GM12878 (cell line): Measurements from ENCODE around the gene SURF4. TPM values are rescaled to one million over a fixed set of nuclear protein-coding genes. Genes with fewer than 3 reads are reported as not detected.

Experiments used
- ATAC-seq: fragments of 200-7000 bp; cut with Tn5 transposase; 3 replicates; pipeline ENCODE4 v1.9.1; 2020; ENCODE audit warnings: mild to moderate bottlenecking, moderate library complexity
- BruUV-seq: library from RNA; stranded (reverse); fragments of 400-500 nt; replicated peaks from 2 replicates; lab custom pipeline; 2021; lab: Mats Ljungman, UMichigan
- CTCF ChIA-PET: fragments of 300-600 bp; sonication (Branson Sonifier 250); formaldehyde crosslinking; extraction: SDS; loops from one replicate; lab custom pipeline; 2021; ENCODE audit warnings: inconsistent platforms; lab: Yijun Ruan, JAX
- POLR2A ChIA-PET: fragments of 350-600 bp; formaldehyde crosslinking; extraction: SDS; loops from one replicate; lab custom pipeline; 2021; ENCODE audit warnings: inconsistent platforms; lab: Charles Lee
- RAD21 ChIA-PET: fragments of 300-600 bp; sonication (Branson Sonifier 250); formaldehyde crosslinking; loops from one replicate; lab custom pipeline; 2023; ENCODE audit warnings: antibody characterized with exemption; ENCODE audit not compliant: unreplicated experiment; lab: Charles Lee
- SMC1A ChIA-PET: fragments of 300-600 bp; sonication (Branson Sonifier 250); formaldehyde crosslinking; loops from one replicate; lab custom pipeline; 2023; ENCODE audit not compliant: unreplicated experiment, uncharacterized antibody; lab: Charles Lee
- DNase-seq: peaks from one replicate; pipeline ENCODE4 v3.0.0-alpha.2; 2011; ENCODE audit warnings: low read depth, low spot score
- FAIRE-seq: peaks from 3 replicates; lab custom pipeline; 2011; peaks lifted over from hg19 to GRCh38; lab: Jason Lieb, UNC
- H2AFZ ChIP-seq: 2 replicates; pipeline ENCODE4 v1.6.0; 2011; ENCODE audit warnings: low read depth, low read length, control low read depth; ENCODE audit not compliant: control insufficient read depth
- H3K27ac ChIP-seq: 2 replicates; pipeline ENCODE4 v1.5.1; 2011; ENCODE audit warnings: control low read depth; ENCODE audit not compliant: control insufficient read depth, insufficient read depth
- H3K27me3 ChIP-seq, 2 experiments: replicated peaks in 1 of 2; 2 replicates each; pipeline versions ENCODE4 v1.6.0 to v1.6.1; 2011; ENCODE audit warnings: low read length in 1 of 2; ENCODE audit not compliant: control insufficient read depth in 2 of 2, insufficient read depth in 2 of 2
- H3K36me3 ChIP-seq, 2 experiments: 2 replicates each; pipeline ENCODE4 v1.5.1; 2011; ENCODE audit warnings: low read length in 1 of 2; ENCODE audit not compliant: control insufficient read depth in 2 of 2, insufficient read depth in 2 of 2
- H3K4me1 ChIP-seq: 2 replicates; pipeline ENCODE4 v1.6.1; 2011; ENCODE audit warnings: mild to moderate bottlenecking, low read length, moderate library complexity, mixed read lengths; ENCODE audit not compliant: control insufficient read depth, insufficient read depth
- H3K4me2 ChIP-seq: 2 replicates; pipeline ENCODE4 v1.6.0; 2011; ENCODE audit warnings: control low read depth; ENCODE audit not compliant: control insufficient read depth, insufficient read depth
- H3K4me3 ChIP-seq: fragments of 200-600 bp; sonication (generic); 2 replicates; pipeline ENCODE4 v1.5.1; 2016
- H3K79me2 ChIP-seq: 2 replicates; pipeline ENCODE4 v1.6.0; 2011; ENCODE audit warnings: low read length; ENCODE audit not compliant: control insufficient read depth, insufficient read depth
- H3K9ac ChIP-seq: 2 replicates; pipeline ENCODE4 v1.8.0; 2011; ENCODE audit warnings: low read length, control low read depth, mixed read lengths; ENCODE audit not compliant: control insufficient read depth, insufficient read depth
- H3K9me3 ChIP-seq: replicated peaks from 3 replicates; pipeline ENCODE4 v1.5.1; 2011; ENCODE audit warnings: mild to moderate bottlenecking, low read length; ENCODE audit not compliant: control insufficient read depth, insufficient read depth
- H4K20me1 ChIP-seq: 2 replicates; pipeline ENCODE4 v1.6.0; 2011; ENCODE audit not compliant: control insufficient read depth, insufficient read depth
- POLR2A ChIP-seq: IDR thresholded peaks from 2 replicates; pipeline ENCODE4 v1.6.1; 2011; ENCODE audit warnings: low read depth, mild to moderate bottlenecking, low read length
- RB1 ChIP-seq: fragments of 450-650 bp; formaldehyde crosslinking; IDR thresholded peaks from 2 replicates; pipeline ENCODE4 v1.6.1; 2017; ENCODE audit warnings: mild to moderate bottlenecking, borderline replicate concordance
- YY1 ChIP-seq: IDR thresholded peaks from 2 replicates; pipeline ENCODE4 v1.6.1; 2011; ENCODE audit warnings: low read depth, mild to moderate bottlenecking, low read length
- ZBED1 ChIP-seq: IDR thresholded peaks from 2 replicates; pipeline ENCODE4 v1.6.1; 2016; ENCODE audit warnings: borderline replicate concordance
- WGBS: methylation state at CpG from one replicate; pipeline ENCODE4 v1.1.6; 2016; ENCODE audit warnings: low lambda C conversion rate; ENCODE audit not compliant: insufficient replicate concordance, insufficient coverage; ENCODE audit errors: missing lambda C conversion rate; 5-methylcytosine and 5-hydroxymethylcytosine counted together
- in situ Hi-C: fragments of 300-500 bp; cut with MboI; formaldehyde crosslinking; loops from 9 replicates; pipeline ENCODE4 v1.14.3; 2018; ENCODE audit warnings: mixed read lengths
- intact Hi-C: fragments of 100-400 bp; cut with micrococcal nuclease; formaldehyde crosslinking; loops from one replicate; pipeline ENCODE4 v1.14.2; 2022; ENCODE audit not compliant: unreplicated experiment
- polyA plus RNA-seq, 11 experiments: library from polyadenylated mRNA; depleted of rRNA in 4 of 11; unstranded in 6 of 11; stranded (reverse) in 5 of 11; fragments of >200 nt; fragmentation: Nextera tagmentation in 4 of 11; fragmentation: Illumina TruSeq in 1 of 11; extraction: Ambion mirVana in 4 of 11; extraction: Trizol in 1 of 11; gene quantifications; 1 replicate in 1 of 11; 2 replicates in 10 of 11; pipeline versions ENCODE4 v1.2.1 to v1.2.3, GENCODE V29; 2011 to 2016; ENCODE audit warnings: inconsistent platforms in 2 of 11, missing spikeins in 2 of 11, low read depth in 1 of 11
- total RNA-seq, 4 experiments: library from RNA; depleted of rRNA in 3 of 4; stranded (reverse); fragments of >200 nt in 3 of 4; fragmentation: Illumina TruSeq in 1 of 4; extraction: Trizol in 1 of 4; gene quantifications; 2 replicates each; pipeline versions ENCODE4 v1.2.1 to v1.2.3, GENCODE V29; 2013 to 2021
- TF ChIP-seq, protein P1 (sequence below): fragments of 450-650 bp; IDR thresholded peaks from 2 replicates; pipeline ENCODE4 v1.6.1; 2017; ENCODE audit warnings: low read depth, mild to moderate bottlenecking, moderate library complexity

SURF4 gene
- total and polyA plus RNA-seq, 10 of the 15 experiments (the other 5 are each of a cell fraction or from before 2014, with no cell fraction given): 6.4 to 134 (median 78.7) TPM

DNA sequence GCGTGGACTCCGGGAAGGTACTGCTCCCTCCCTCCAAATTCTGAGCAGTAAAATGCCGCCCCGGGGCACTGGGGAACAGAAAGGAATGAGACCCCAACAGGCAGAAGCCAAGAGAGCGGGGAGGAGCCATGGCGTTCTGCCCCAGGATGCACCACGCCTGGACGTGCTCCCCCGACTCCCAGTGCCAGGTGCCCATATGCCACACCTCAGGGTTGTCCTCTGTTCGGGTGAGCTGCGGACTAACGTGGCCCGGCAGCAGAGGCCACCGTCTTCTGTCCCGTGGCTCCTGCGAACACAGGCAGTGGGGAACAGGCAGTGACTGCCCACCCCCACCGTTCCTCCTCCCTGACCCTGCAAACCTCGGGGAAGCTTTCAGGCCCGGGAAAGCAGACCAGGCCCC lies 44.6 kb downstream of the SURF4 start:
- H3K9me3 ChIP-seq: no peaks in the 10 kb centered on the region
- BruUV-seq: no TSS peak
- H3K36me3 ChIP-seq: peaks cover 14 to 24% of the 10 kb centered on the region in 2 experiments; a peak in 3 of 4 replicates
- H3K4me1 ChIP-seq: no peaks in the 10 kb centered on the region; the same call in 1 of the 2 replicates
- in situ Hi-C loops (no loop called here), intact Hi-C loops (no loop called here)
- no peaks in the 10 kb centered on the region for H3K27me3 ChIP-seq
- H3K4me2 ChIP-seq: no peak overlapping the region
- no peak overlapping the region for H3K9ac ChIP-seq
- DNase-seq (no peak), ATAC-seq (no peak), FAIRE-seq (no peak)
- POLR2A ChIA-PET: interaction anchor here (0.5 kb wide), 1 partner anchor 89 kb away, joined by 3 read pairs; no protein-coding TSS in a partner anchor
- H3K79me2 ChIP-seq: peaks cover 27% of the 10 kb centered on the region
- SMC1A ChIA-PET: interaction anchor here (0.5 to 2.6 kb wide), 2 partner anchors 144 to 1601 kb away, joined by 3 to 21 read pairs; no protein-coding TSS in a partner anchor
- H3K27ac ChIP-seq: no peak overlapping the region
- no peaks in the 10 kb centered on the region for H4K20me1 ChIP-seq
- no peak overlapping the region for H3K4me3 ChIP-seq
- no peak overlapping the region for H2AFZ ChIP-seq
- CTCF ChIA-PET: interaction anchor here (1.2 to 2.5 kb wide), 5 partner anchors 46 to 309 kb away, joined by 3 to 29 read pairs (median 5); no protein-coding TSS in a partner anchor
- RAD21 ChIA-PET: no interaction called here
- 96% methylated on average over 18 of the region's 19 CpGs for WGBS
- TF ChIP-seq YY1 (no peak), RB1 (no peak), POLR2A (peak; percentile 26), ZBED1 (no peak)
- TF ChIP-seq, protein P1, sequence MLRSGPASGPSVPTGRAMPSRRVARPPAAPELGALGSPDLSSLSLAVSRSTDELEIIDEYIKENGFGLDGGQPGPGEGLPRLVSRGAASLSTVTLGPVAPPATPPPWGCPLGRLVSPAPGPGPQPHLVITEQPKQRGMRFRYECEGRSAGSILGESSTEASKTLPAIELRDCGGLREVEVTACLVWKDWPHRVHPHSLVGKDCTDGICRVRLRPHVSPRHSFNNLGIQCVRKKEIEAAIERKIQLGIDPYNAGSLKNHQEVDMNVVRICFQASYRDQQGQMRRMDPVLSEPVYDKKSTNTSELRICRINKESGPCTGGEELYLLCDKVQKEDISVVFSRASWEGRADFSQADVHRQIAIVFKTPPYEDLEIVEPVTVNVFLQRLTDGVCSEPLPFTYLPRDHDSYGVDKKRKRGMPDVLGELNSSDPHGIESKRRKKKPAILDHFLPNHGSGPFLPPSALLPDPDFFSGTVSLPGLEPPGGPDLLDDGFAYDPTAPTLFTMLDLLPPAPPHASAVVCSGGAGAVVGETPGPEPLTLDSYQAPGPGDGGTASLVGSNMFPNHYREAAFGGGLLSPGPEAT: no peak
- TF ChIP-seq, all 136 proteins: peak for 1
